ENCODE measurements around the gene PNKP.

GRCh38 chr19:49857061-49857837 is 10.1 kb downstream of the PNKP start:
- no peak for TF ChIP-seq ZNF384 (IDR thresholded peaks at IDR 0.05)
- no peak for TF ChIP-seq SP1 (IDR thresholded peaks at IDR 0.05)
- TF ChIP-seq SUZ12 (IDR thresholded peaks at IDR 0.05): no peak
- TF ChIP-seq FOXM1 (IDR thresholded peaks at IDR 0.05; ENCODE audit: borderline replicate concordance): no peak
- no peak for TF ChIP-seq FOXA1 (IDR thresholded peaks at IDR 0.05)
- no peak for TF ChIP-seq PKNOX1 (IDR thresholded peaks at IDR 0.05)

Data from HEK293T (cell line).